Measurements from ENCODE around the gene TM4SF18. TPM values are rescaled to one million over a fixed set of nuclear protein-coding genes. Genes with fewer than 3 reads are reported as not detected.

TM4SF18 gene
- polyA plus RNA-seq, 1 donor (not counting 4 experiments of a cell fraction or from before 2014, with no cell fraction given) = not detected

- FAIRE-seq = no peak
- dilution Hi-C loops (cut with MboI; ENCODE audit: extremely low pct_ligation_motif_present, low sequenced_read_pairs) = no loop called here
- H3K27ac ChIP-seq (ENCODE audit: control insufficient read depth, insufficient read depth, low read length) = no peak overlapping the region
Observed at GRCh38 chr3:149362366-149362765, 28.9 kb upstream of the TM4SF18 start.

GRCh38 chr3:149356630-149357029 lies 23.2 kb upstream of the TM4SF18 start:
- FAIRE-seq (no peak), DNase-seq (ENCODE audit: low read depth, low spot score) (no peak)
- H3K36me3 ChIP-seq (ENCODE audit: control insufficient read depth in 2 of 2, extremely low read depth in 1 of 2, insufficient read depth in 2 of 2, low read length in 2 of 2) = no peaks in the 10 kb centered on the region
- H2AFZ ChIP-seq (ENCODE audit: control insufficient read depth, low read length) = no peak overlapping the region
- no peak overlapping the region for H3K4me2 ChIP-seq (ENCODE audit: control insufficient read depth, extremely low read depth, insufficient read depth, low read depth, low read length)
- no peaks in the 10 kb centered on the region for H3K27me3 ChIP-seq (ENCODE audit: control insufficient read depth, extremely low read depth, insufficient read depth, low read length)
- dilution Hi-C loops (cut with MboI; ENCODE audit: extremely low pct_ligation_motif_present, low sequenced_read_pairs) = no loop called here
- H4K20me1 ChIP-seq (ENCODE audit: control insufficient read depth, extremely low read depth, insufficient read depth, low read length) = no peaks in the 10 kb centered on the region
- H3K27ac ChIP-seq (ENCODE audit: control insufficient read depth, insufficient read depth, low read length) = no peak overlapping the region
- H3K9me1 ChIP-seq (ENCODE audit: control insufficient read depth, extremely low read depth, insufficient read depth, low read length) = no peaks in the 10 kb centered on the region
- no peak overlapping the region for H3K4me3 ChIP-seq (ENCODE audit: control insufficient read depth in 2 of 3, extremely low read depth in 1 of 3, insufficient read depth in 2 of 3, low read depth in 1 of 3, low read length in 3 of 3)
- H3K4me1 ChIP-seq (ENCODE audit: control insufficient read depth, extremely low read depth, insufficient read depth, low read length) = no peaks in the 10 kb centered on the region
- no peaks in the 10 kb centered on the region for H3K9me3 ChIP-seq (ENCODE audit: control insufficient read depth, low read depth, low read length)
- TF ChIP-seq CTCF (optimal IDR thresholded peaks at IDR 0.05 in 1 of 3, IDR thresholded peaks at IDR 0.05 in 1 of 3, conservative IDR thresholded peaks at IDR 0.05 in 1 of 3; ENCODE audit: extremely low read depth in 1 of 3, insufficient read depth in 2 of 3, low read length in 3 of 3) (no peak), EZH2 (IDR thresholded peaks at IDR 0.05; ENCODE audit: low read length) (no peak)
- H3K9ac ChIP-seq (ENCODE audit: control insufficient read depth, extremely low read depth, insufficient read depth, low read length) = no peak overlapping the region
- H3K79me2 ChIP-seq (ENCODE audit: control insufficient read depth, insufficient read depth, low read length) = no peaks in the 10 kb centered on the region

More at GRCh38 chr3:149362366-149362765, 28.9 kb upstream of the TM4SF18 start:
- no peak for TF ChIP-seq EZH2 (IDR thresholded peaks at IDR 0.05; ENCODE audit: low read length)
- no peak for TF ChIP-seq CTCF (optimal IDR thresholded peaks at IDR 0.05 in 1 of 3, IDR thresholded peaks at IDR 0.05 in 1 of 3, conservative IDR thresholded peaks at IDR 0.05 in 1 of 3; ENCODE audit: extremely low read depth in 1 of 3, insufficient read depth in 2 of 3, low read length in 3 of 3)
- Histone ChIP-seq H3K9me1 (ENCODE audit: control insufficient read depth, extremely low read depth, insufficient read depth, low read length) (no peaks in the 10 kb centered on the region), H4K20me1 (ENCODE audit: control insufficient read depth, extremely low read depth, insufficient read depth, low read length) (no peaks in the 10 kb centered on the region), H3K9me3 (ENCODE audit: control insufficient read depth, low read depth, low read length) (no peaks in the 10 kb centered on the region), H3K27me3 (ENCODE audit: control insufficient read depth, extremely low read depth, insufficient read depth, low read length) (no peaks in the 10 kb centered on the region), H3K9ac (ENCODE audit: control insufficient read depth, extremely low read depth, insufficient read depth, low read length) (no peak overlapping the region), H2AFZ (ENCODE audit: control insufficient read depth, low read length) (no peak overlapping the region), H3K36me3 (ENCODE audit: control insufficient read depth in 2 of 2, extremely low read depth in 1 of 2, insufficient read depth in 2 of 2, low read length in 2 of 2) (no peaks in the 10 kb centered on the region), H3K4me3 (ENCODE audit: control insufficient read depth in 2 of 3, extremely low read depth in 1 of 3, insufficient read depth in 2 of 3, low read depth in 1 of 3, low read length in 3 of 3) (no peak overlapping the region), H3K79me2 (ENCODE audit: control insufficient read depth, insufficient read depth, low read length) (no peaks in the 10 kb centered on the region), H3K4me1 (ENCODE audit: control insufficient read depth, extremely low read depth, insufficient read depth, low read length) (peaks cover 22% of the 10 kb centered on the region), H3K4me2 (ENCODE audit: control insufficient read depth, extremely low read depth, insufficient read depth, low read depth, low read length) (no peak overlapping the region)
- no peak for DNase-seq (ENCODE audit: low read depth, low spot score)
